Cortex of kidney (tissue), 1 donor: ENCODE data around the gene VN1R5.
"Not testable (repeated sequence)": the region's sequence is repeated elsewhere in the genome, so short reads cannot be mapped to it uniquely, and the experiment has no call there.

ENCODE experiments used
- DNase-seq: peaks from one replicate; lab custom pipeline; 2025; lab: John Stamatoyannopoulos, UW

VN1R5 gene

GRCh38 chr1:247255772-247256171 is at the start of gene VN1R5:
VN1R5 (plus strand) TSS chr1:247256072.
- DNase-seq = not testable (repeated sequence)

- no peak for DNase-seq
Observed at GRCh38 chr1:247209396-247209795, 46.5 kb upstream of the VN1R5 start.

GRCh38 chr1:247210062-247210375 is 45.9 kb upstream of the VN1R5 start:
- no peak for DNase-seq

- DNase-seq = no peak
Observed at GRCh38 chr1:247210376-247211117, 45.3 kb upstream of the VN1R5 start.

- no peak for DNase-seq
Observed at GRCh38 chr1:247211339-247211738, 44.5 kb upstream of the VN1R5 start.

GRCh38 chr1:247212012-247212411 is 43.9 kb upstream of the VN1R5 start:
- DNase-seq = no peak

- no peak for DNase-seq
Observed at GRCh38 chr1:247212627-247213617, 43.0 kb upstream of the VN1R5 start.

GRCh38 chr1:247216261-247216660 is 39.6 kb upstream of the VN1R5 start:
- DNase-seq = no peak

- DNase-seq = no peak
Observed at GRCh38 chr1:247218121-247218651, 37.7 kb upstream of the VN1R5 start.

GRCh38 chr1:247220280-247220679 is 35.6 kb upstream of the VN1R5 start:
- not testable (repeated sequence) for DNase-seq

GRCh38 chr1:247222840-247223239 is 33.0 kb upstream of the VN1R5 start:
- DNase-seq = no peak

- no peak for DNase-seq
Observed at GRCh38 chr1:247224822-247225221, 31.1 kb upstream of the VN1R5 start.

- no peak for DNase-seq
Observed at GRCh38 chr1:247228133-247228532, 27.7 kb upstream of the VN1R5 start.

GRCh38 chr1:247241691-247242090 is 14.2 kb upstream of the VN1R5 start:
- DNase-seq = no peak

GRCh38 chr1:247243524-247244137 is 12.2 kb upstream of the VN1R5 start:
- no peak for DNase-seq

GRCh38 chr1:247246325-247247115 is 9.4 kb upstream of the VN1R5 start:
- DNase-seq = no peak

- no peak for DNase-seq
Observed at GRCh38 chr1:247247568-247247967, 8.3 kb upstream of the VN1R5 start.

GRCh38 chr1:247266053-247266452 is 10.2 kb downstream of the VN1R5 start:
- DNase-seq = no peak

GRCh38 chr1:247268390-247269045 is 12.6 kb downstream of the VN1R5 start:
- no peak for DNase-seq

GRCh38 chr1:247269133-247269532 is 13.3 kb downstream of the VN1R5 start:
- DNase-seq = no peak

GRCh38 chr1:247270003-247270402 is 14.1 kb downstream of the VN1R5 start:
- no peak for DNase-seq
